ENCODE results near the gene PRR20G.

PRR20G gene

DNA sequence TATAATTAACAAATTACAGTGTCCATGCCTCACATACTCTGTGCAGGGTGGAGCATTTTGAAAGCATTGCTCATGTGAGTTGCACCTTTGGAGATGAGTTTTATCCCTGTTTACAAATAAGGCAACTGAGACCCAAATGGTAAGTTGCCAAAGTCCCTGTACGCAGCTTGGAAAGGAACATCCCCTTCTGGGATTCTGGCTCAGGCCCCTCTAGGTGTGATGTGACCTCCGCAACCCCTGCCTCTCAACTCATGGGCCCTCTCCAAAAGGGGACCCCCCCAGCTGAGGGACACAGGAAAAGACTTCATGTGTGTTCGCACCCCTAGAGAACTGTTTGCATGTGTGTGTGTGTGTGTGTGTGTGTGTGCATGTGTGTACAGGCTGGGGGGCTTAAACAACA, 25.3 kb downstream of the PRR20G start:
- DNase-seq: no peak

- no peak for DNase-seq
These were observed 25.9 kb downstream of the PRR20G start for GRCh38 chr3:127261925-127262324.

- no peak for DNase-seq
These were observed 26.9 kb downstream of the PRR20G start for GRCh38 chr3:127260826-127261555.

- DNase-seq: no peak
These were observed 27.4 kb downstream of the PRR20G start for GRCh38 chr3:127260416-127260815.

- DNase-seq: no peak
These were observed 28.0 kb downstream of the PRR20G start for GRCh38 chr3:127259882-127260281.

GRCh38 chr3:127258733-127259132, 29.1 kb downstream of the PRR20G start:
- DNase-seq: no peak

DNA sequence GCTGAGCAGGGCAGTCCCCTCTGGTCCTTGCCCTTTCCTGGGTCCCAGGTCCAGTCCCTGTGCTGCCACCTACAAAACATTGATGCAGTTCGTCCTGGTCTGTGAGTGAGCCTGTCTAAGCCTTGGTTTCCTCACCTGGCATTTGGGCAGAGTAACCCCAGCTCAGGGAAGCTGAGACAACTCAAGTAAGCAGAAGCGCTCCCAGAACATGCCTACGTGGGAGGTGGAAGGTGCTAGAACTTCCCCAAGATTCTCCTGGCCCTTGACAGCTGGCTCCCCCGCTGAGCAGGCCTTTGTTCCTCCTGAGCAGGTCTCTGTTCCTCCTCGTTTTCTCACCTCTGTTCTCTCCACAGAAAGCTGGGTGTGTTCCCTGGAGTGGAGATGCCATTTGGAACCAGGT, 30.5 kb downstream of the PRR20G start:
- DNase-seq: no peak

DNA sequence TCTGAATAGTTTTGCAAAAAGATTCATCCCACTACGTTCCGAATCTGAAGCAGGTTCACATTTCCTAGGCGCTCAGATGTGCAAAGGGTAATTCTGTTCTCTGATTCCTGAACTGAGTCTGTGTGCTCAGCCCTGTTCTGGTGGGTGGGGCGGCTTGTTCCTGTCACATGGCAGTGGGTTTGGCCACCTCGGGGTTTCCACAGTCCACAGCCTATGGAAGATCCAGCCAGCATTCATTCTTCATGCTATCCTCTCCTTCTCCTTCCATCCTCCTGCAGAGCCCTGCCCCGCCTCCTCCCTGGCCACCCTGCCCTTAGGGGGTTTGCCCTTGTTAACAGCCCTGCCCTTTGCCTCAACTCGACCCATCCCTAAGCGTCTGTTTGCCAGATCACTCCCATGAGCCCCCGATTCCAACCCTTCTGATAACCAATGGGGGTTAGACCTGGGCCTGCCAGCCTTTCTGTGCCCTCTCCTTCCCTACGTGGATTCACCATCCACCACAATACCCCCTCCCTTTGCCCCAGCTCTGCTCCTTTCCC, 31.0 kb downstream of the PRR20G start:
- no peak for DNase-seq

- DNase-seq: no peak
These were observed 31.7 kb downstream of the PRR20G start for GRCh38 chr3:127256138-127256537.

GRCh38 chr3:127255516-127255915, 32.3 kb downstream of the PRR20G start:
- DNase-seq: no peak

DNA sequence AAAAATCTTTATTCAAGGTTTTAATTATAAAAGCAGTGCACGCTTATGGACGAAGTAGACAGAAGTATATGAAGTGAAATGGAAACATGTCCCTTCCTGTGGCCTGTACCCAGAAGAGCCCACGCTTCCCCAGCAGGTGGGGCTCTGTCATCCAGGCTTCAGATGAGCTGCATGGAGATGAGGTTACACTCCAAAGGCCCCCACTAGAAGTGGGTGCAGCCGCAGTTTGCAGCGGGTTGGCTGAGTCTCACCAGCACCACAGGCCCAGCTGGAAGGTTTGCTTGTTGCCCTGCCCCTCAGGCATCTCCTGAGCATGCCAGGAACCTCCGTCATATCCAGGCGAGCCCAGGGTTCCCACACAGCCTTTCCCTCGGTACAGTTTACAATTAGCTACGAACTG, 33.1 kb downstream of the PRR20G start:
- DNase-seq: peak; percentile 43

DNA sequence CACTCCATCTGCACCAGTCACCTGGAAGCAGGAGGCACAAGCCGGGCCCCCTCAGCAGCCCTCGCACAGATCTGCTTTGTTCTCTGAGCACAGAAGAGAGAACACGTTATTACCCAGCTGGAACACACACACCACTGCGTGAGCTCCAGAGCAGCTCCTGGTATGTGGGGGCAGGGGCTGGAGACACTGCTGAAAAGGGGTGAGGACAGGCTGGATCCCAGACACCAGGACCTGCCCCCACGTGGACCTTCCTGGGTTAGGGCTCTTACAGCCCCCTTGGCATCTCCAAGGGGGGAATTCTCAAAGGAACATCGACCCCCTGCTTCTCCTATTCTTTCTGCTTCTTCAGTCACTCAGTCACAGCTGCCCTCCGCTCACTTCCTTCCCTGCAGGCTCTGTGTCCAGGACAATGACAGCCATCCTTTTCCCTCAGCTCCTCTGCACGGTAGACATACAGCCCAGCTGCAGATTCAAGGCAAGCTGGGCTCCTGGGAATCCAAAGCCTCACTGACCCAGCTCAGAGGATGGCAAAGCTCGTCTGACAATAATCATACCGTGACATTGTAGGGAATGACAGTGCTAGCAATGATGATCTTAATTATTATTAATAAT, 33.7 kb downstream of the PRR20G start:
- no peak for DNase-seq

GRCh38 chr3:127253491-127253890, 34.4 kb downstream of the PRR20G start:
- no peak for DNase-seq

DNA sequence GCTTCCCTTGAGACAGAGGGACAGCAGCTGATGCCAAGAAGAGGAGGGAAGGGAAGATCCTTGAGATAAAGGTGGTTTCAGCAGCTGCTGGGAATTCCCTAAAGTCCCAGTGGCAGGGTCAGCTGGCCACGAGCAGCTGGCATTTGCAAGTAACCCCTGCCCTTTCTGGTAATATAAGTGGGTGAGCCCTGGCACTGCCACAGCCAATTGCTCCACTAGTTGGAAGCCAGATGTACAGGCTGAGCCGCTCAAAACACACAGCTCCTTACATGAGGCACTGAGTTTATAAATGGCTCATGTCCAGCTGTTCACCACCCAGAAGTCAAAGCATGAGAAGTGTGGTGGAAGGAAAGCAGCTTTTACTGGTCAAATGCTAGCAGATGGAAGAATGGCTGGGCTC, 35.4 kb downstream of the PRR20G start:
- DNase-seq: no peak

GRCh38 chr3:127250032-127250431, 37.8 kb downstream of the PRR20G start:
- no peak for DNase-seq

DNA sequence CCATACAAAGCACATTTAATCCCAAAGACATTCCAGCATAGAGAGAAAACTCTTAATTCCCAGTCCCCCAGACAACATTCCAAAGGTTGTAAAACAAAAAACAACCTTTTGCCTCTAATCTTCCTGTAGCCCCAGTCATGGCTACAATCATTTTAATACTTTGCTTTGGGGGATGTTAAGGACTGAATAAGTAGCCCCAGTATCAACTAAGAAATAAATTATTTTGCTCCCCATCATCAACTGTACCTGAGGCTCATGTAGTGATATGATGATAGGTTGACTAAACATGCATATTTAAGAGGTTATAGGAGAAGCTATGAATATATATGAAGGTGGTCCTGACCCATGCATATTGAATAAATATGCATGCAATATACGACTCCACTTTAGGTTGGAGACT, 40.6 kb downstream of the PRR20G start:
- no peak for DNase-seq

- no peak for DNase-seq
These were observed 49.2 kb downstream of the PRR20G start for GRCh38 chr3:127238602-127239001.

DNA sequence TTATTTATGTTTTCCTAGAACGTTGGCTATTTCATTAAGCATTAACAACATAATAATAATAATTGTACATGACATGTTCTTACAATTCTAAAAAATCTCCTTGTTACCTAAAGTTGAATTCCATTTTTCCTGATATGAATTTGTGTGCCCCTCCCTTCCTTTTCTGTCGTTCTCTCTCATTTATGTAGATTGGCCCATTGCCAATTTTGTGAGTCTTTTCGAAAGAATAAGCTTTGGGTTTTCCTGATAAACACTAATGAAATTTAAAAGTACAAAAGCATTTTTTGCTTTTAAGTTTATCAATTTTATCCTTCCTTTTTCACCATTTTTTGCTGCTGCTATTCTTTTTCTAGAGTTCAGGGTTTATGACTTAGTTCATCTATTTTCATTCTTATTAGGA, 50.0 kb downstream of the PRR20G start:
- no peak for DNase-seq

DNA sequence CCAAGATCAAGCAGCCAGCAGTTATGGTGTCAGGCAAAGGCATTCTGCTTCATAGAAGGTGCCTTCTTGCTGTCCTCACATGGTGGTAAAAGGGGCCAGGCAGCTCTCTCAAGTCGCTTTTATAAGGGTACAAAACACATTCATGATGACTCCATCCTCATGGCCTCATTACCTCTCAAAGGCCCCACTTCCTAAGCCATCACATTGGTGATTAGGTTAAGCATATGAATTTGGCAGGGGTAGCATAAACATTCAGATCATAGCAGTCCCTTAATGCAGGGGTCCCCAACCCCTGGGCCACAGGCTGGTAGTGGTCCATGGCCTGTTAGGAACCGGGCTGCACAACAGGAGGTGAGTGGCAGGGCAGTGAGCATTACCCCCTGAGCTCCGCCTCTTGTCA, 52.1 kb downstream of the PRR20G start:
- DNase-seq: no peak

GRCh38 chr3:127234778-127235177, 53.1 kb downstream of the PRR20G start:
- no peak for DNase-seq

Data from RPMI8226 (cell line).